Gastroesophageal sphincter (tissue), 3 donors: ENCODE measurements around the gene WNK4.
"Not testable (repeated sequence)": the region's sequence is repeated elsewhere in the genome, so short reads cannot be mapped to it uniquely, and the experiment has no call there.

Experiments used
- CTCF ChIP-seq, 4 experiments: fragments of 200-600 bp in 2 of 4; fragments of 450-650 bp in 2 of 4; sonication (generic) in 1 of 4; IDR thresholded peaks; one replicate each; pipeline ENCODE4 v1.5.1; 2017 to 2019; ENCODE audit warnings: antibody characterized with exemption in 4 of 4, mild to moderate bottlenecking in 2 of 4, moderate library complexity in 2 of 4
- EP300 ChIP-seq: sonication (generic); formaldehyde crosslinking; IDR thresholded peaks from one replicate; pipeline ENCODE4 v1.6.1; 2017; ENCODE audit warnings: antibody characterized with exemption, mild to moderate bottlenecking
- POLR2A ChIP-seq, 2 donors: fragments of 450-650 bp; IDR thresholded peaks; one replicate each; pipeline ENCODE4 v1.6.1; 2017; ENCODE audit warnings: antibody characterized with exemption in 2 of 2, mild to moderate bottlenecking in 2 of 2, moderate library complexity in 1 of 2
- POLR2AphosphoS5 ChIP-seq: sonication (generic); formaldehyde crosslinking; IDR thresholded peaks from one replicate; pipeline ENCODE4 v1.6.1; 2017; ENCODE audit warnings: antibody characterized with exemption

- not testable (repeated sequence) for TF ChIP-seq EP300; CTCF (IDR thresholded peaks at IDR 0.05); POLR2A (IDR thresholded peaks at IDR 0.05); POLR2AphosphoS5
Observed at GRCh38 chr17:42769964-42770363, 10.4 kb upstream of the WNK4 start.
